Measurements from ENCODE around the gene TM6SF1. TPM values are rescaled to one million over a fixed set of nuclear protein-coding genes. Genes with fewer than 3 reads are reported as not detected.

Gene TM6SF1
- total and polyA plus RNA-seq, 2 experiments from 2014 or later = 1.3 to 1.8 TPM

DNA sequence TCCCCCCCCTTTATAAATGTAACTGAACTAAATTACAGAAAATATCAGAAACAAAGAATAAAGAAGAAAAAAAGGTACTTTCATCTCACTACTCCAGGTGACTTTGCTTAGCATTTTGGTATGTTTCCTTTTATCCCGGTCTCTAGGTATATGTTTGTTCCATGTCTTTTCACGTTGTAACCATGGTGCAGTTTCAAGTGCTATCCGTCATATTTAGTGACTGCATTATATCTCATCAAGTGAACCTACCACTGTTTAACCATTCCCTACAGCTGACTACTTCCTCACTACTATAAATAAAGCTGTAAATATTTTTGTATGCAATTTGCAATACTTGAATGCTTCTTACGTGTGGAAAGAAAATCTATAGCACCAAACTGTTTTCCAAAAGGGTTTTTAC lies 42.6 kb upstream of the TM6SF1 start:
- H3K27me3 ChIP-seq = no peaks in the 10 kb centered on the region
- peak overlapping the region; percentile 84 for H3K4me3 ChIP-seq
- no peaks in the 10 kb centered on the region for H3K36me3 ChIP-seq
- DNase-seq (ENCODE audit: low read depth in 1 of 2, low spot score in 1 of 2) = no peak
- H3K9me3 ChIP-seq (ENCODE audit: low read depth) = no peaks in the 10 kb centered on the region
- TF ChIP-seq, protein P1, sequence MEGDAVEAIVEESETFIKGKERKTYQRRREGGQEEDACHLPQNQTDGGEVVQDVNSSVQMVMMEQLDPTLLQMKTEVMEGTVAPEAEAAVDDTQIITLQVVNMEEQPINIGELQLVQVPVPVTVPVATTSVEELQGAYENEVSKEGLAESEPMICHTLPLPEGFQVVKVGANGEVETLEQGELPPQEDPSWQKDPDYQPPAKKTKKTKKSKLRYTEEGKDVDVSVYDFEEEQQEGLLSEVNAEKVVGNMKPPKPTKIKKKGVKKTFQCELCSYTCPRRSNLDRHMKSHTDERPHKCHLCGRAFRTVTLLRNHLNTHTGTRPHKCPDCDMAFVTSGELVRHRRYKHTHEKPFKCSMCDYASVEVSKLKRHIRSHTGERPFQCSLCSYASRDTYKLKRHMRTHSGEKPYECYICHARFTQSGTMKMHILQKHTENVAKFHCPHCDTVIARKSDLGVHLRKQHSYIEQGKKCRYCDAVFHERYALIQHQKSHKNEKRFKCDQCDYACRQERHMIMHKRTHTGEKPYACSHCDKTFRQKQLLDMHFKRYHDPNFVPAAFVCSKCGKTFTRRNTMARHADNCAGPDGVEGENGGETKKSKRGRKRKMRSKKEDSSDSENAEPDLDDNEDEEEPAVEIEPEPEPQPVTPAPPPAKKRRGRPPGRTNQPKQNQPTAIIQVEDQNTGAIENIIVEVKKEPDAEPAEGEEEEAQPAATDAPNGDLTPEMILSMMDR (IDR thresholded peaks at IDR 0.05; ENCODE audit: low read depth, low read length) = no peak
- H3K27ac ChIP-seq = no peak overlapping the region
- peaks cover 33% of the 10 kb centered on the region for H3K4me1 ChIP-seq (ENCODE audit: low read depth)

DNA sequence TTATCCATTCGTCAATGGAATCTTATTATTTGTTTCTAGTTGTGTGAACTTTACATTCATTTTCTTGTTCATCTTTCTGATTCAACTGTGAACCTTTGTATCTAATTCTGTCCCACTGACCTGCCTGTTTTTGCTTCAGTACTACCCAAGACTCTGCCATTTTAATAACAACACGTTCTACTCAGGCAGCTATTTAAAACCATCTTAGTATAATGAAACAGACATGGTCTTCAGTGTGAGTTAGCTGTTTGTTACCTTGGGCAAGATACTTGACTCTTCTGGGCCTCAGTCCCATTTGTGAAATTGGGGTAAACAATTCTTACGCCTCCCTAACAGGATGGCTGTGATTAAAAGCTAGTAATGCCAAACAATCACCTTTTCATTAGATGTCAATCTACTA lies 42.0 kb upstream of the TM6SF1 start:
- no peak for DNase-seq (ENCODE audit: low read depth in 1 of 2, low spot score in 1 of 2)

DNA sequence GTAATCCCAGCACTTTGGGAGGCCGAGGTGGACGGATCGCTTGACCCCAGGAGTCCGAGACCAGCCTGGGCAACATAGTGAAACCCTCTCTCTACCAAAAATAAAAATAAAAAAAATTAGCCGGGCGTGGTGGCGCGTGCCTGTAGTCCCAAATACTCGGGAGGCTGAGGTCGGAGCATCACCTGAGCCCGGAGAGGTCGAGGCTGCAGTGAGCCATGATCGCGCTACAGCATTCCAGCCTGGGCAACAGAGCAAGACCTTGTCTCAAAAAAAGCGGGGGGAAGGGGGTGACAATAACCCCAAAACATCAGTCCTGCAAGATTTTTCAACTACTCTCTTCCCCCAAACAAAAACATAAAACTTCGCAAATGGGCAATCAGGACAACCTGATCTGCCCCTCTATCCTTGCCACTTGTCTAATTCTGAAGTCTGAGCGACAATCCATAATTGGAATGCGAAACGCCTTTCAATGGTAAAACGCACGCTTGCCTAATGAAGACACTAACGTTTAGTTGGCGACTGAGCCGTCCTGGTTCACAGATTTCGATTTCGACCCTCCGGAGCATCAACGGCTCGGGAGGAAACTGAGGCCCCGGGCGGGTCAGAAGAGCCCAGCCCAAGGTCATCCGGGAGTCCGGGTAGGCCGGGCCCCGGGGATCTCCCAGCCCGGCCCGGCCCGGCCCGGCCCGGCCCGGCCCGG lies 41.3 kb upstream of the TM6SF1 start:
- Histone ChIP-seq H3K36me3 (no peaks in the 10 kb centered on the region), H3K27ac (peak overlapping the region; percentile 89)

More for the DNA sequence above, 42.0 kb upstream of the TM6SF1 start:
- H3K27ac ChIP-seq = no peak overlapping the region
- H3K4me3 ChIP-seq = peak overlapping the region; percentile 84
- H3K9me3 ChIP-seq (ENCODE audit: low read depth) = no peaks in the 10 kb centered on the region
- TF ChIP-seq, protein P1 (IDR thresholded peaks at IDR 0.05; ENCODE audit: low read depth, low read length) = no peak
- no peaks in the 10 kb centered on the region for H3K27me3 ChIP-seq
- peaks cover 33% of the 10 kb centered on the region for H3K4me1 ChIP-seq (ENCODE audit: low read depth)
- no peaks in the 10 kb centered on the region for H3K36me3 ChIP-seq

DNA sequence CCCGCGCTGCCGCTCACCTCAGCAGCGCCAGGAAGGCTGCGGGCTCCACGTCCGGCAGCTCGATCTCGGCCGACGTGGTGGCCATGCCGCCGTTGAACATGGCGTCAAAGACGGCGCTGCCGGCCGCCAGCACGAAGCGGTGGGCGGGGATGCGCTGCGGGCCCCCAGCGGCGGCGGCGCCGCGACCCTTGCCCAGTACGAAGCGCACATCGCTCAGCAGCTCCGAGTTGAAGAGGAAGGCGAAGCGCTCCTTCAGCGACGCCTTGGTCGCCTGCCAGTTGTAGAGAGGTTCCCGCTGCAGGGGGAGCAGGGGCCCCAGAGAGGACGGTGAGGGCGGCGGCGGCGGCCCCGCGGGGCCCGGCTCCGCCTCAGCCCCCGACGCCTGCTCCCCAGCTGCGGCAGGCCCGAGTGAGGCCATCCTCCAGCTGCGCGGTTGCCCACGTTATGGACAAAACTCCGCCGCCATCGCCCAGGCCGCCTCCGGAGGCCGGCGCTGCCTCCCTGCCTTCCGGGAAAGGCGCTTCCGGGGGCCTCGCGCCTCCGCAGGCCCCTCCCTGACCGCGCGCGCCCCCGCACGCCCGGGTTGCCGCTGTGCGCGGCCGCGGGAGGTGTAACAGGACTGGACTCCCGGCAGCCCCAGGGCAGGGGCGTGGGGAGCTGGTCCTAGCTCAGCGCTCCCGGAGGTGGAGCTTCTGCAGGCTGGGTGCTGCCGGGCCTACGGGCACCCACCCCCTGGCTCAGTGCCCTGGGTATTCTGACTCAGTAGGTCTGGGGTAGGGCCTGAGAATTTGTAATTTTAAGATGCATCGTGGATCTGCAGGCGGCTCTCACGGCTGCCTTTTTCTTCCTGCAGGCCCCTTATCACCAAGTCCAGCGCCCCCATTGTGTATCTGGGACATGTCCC lies 40.5 kb upstream of the TM6SF1 start, which contains the start of gene BTBD1:
Gene BTBD1 (minus strand): TSS at position 519 of the 904 bp plus-strand sequence. CDS start 101 bp downstream, at position 418.
- peak; percentile 91 to 98 for DNase-seq (ENCODE audit: low read depth in 1 of 2, low spot score in 1 of 2)
- H3K27me3 ChIP-seq = no peaks in the 10 kb centered on the region
- H3K27ac ChIP-seq = peak within 1 kb of the TSS; percentile 89
- peaks cover 27% of the 10 kb centered on the region for H3K4me1 ChIP-seq (ENCODE audit: low read depth)
- H3K9me3 ChIP-seq (ENCODE audit: low read depth) = no peaks in the 10 kb centered on the region
- H3K4me3 ChIP-seq = peak within 1 kb of the TSS; percentile 84
- no peaks in the 10 kb centered on the region for H3K36me3 ChIP-seq
- TF ChIP-seq, protein P1 (IDR thresholded peaks at IDR 0.05; ENCODE audit: low read depth, low read length) = no peak

More for the DNA sequence above, 41.3 kb upstream of the TM6SF1 start:
- H3K9me3 ChIP-seq (ENCODE audit: low read depth) = no peaks in the 10 kb centered on the region
- peaks cover 33% of the 10 kb centered on the region for H3K4me1 ChIP-seq (ENCODE audit: low read depth)
- no peak for DNase-seq (ENCODE audit: low read depth in 1 of 2, low spot score in 1 of 2)
- peak overlapping the region; percentile 84 for H3K4me3 ChIP-seq
- TF ChIP-seq, protein P1 (IDR thresholded peaks at IDR 0.05; ENCODE audit: low read depth, low read length) = no peak
- H3K27me3 ChIP-seq = no peaks in the 10 kb centered on the region

DNA sequence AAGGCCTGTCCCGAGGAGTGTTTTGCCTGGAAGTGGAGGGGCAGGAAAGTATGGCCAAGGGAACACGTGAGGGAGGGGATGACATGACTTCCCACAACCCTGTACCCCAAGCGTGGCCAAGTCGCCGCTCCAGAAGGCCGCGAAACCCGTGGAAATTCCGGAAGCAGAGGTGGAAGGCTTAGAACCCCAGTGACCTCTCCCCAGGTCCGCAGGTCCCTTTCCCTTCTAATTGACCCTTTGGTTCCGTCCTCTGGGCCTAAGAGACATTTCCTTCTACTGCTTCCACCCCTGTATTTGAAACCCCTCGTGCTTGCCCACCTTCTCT lies 39.8 kb upstream of the TM6SF1 start:
- TF ChIP-seq, protein P1 (IDR thresholded peaks at IDR 0.05; ENCODE audit: low read depth, low read length) = no peak

More for the DNA sequence above, 39.8 kb upstream of the TM6SF1 start:
- H3K27me3 ChIP-seq = no peaks in the 10 kb centered on the region
- H3K4me3 ChIP-seq = peak overlapping the region; percentile 84
- no peaks in the 10 kb centered on the region for H3K36me3 ChIP-seq
- no peaks in the 10 kb centered on the region for H3K9me3 ChIP-seq (ENCODE audit: low read depth)
- H3K4me1 ChIP-seq (ENCODE audit: low read depth) = peaks cover 21% of the 10 kb centered on the region
- H3K27ac ChIP-seq = peak overlapping the region; percentile 89
- no peak for DNase-seq (ENCODE audit: low read depth in 1 of 2, low spot score in 1 of 2)

Data from cardiac muscle cell (in vitro differentiated cells and primary cell).